Activated CD4-positive, alpha-beta T cell treated with anti-CD3 and anti-CD28 coated beads, Interleukin-2, Interleukin-4, amounts not matched to agents 100 ng/mL and 50 ng/mL, durations not matched to agents 16 hours and 8 hours (primary cell): ENCODE results near the gene LRRC31.

Experiments
- DNase-seq: peaks from one replicate; pipeline ENCODE4 v3.0.0-alpha.2; 2020; ENCODE audit warnings: low spot score

The LRRC31 gene

DNA sequence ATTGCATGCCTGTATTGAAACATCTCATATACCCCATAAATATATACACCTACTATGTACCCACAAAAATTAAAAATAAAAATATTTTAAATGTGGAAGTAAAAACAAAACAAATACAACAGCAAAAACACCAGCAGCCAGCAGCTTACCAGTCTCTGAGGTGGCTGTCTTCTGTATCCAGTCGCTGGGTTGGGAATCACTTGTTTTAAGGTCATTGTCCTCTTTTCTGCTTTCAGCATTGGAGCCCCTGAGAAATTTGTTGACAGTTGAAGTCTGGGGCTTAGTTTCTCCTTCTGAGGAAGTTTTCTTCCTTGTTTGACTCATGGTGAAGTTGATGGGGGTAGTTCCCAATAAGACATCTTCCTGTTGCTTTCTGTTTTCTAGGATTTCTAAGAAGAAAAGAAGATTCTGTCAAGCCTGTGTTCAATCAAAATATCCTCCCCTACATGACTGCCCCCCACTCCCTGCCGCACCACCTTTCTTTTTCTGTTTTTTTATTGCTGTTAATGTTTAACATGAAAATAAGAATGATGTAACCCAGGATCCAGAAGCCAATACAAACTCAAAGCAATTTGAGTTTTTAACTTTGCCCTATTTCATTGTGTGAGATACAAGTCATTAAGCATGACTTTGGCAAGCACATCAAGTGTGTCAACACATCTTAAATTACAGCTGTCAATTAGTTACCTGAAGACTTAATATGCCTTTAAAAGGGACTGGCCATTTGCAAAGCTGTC lies at the start of gene LRRC31:
Gene LRRC31 (minus strand): TSS at position 452 of the 737 bp plus-strand sequence. CDS start 128 bp downstream, at position 324.
- DNase-seq = no peak

DNA sequence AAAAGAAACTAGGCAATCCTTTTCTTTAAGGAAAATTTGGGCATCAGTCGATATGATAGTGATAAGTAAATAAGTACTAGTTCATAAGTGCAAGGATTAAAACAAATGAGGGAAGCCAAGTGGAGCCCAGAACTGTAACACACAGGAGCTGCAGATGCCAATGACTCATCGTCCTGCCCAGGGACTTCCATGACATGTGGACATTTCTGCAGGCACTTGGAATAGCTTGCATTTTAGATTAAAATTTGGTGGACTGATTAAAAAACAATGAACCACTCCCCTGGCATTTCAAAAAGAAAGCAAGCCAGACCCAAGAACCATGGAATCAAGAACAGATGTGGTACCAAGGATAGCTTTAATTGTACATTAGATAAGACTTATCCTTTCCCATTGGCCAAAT lies 44.6 kb upstream of the LRRC31 start:
- DNase-seq = no peak

DNA sequence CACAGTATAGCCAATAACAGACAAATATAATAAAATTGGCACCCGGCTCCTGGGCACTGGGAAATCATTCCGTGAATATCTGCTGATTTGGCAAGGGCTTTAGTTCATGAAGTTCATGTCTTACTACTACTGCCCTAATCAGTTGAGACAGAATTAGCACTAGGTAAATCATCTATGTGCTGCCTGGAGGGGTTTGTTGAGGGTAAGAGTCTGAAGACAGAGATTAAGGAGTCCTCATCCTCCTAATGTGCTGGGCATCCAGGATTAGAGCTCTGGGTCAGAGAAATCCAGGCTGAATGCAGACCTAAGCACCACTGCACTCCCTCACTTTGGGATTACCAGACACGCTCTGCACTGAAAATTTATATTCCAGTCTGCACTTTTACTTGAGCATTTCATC lies 43.6 kb upstream of the LRRC31 start:
- no peak for DNase-seq

DNA sequence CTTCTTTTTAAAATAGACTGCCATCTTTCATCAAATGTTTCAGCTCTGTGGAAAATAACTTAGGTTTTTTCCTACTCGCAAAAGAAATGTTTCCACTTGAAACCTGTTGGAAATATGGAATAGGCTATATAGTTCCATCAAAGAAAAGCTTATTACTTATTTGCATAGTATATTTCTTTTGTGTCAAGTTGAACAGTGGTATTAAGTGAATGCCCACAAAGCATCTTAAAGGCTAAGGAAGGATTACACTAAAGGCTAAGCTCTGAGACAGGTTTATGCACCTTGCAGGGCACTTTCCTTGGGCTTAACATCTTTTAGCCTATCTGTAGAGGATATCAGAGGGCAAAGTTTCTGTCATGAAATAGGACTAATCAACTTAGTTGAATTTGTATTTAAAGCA lies 41.5 kb upstream of the LRRC31 start, which contains the start of gene SAMD7:
Gene SAMD7 (plus strand): TSS at position 301 of the 400 bp plus-strand sequence. CDS start 7,927 bp downstream, outside the sequence.
- DNase-seq = no peak

DNA sequence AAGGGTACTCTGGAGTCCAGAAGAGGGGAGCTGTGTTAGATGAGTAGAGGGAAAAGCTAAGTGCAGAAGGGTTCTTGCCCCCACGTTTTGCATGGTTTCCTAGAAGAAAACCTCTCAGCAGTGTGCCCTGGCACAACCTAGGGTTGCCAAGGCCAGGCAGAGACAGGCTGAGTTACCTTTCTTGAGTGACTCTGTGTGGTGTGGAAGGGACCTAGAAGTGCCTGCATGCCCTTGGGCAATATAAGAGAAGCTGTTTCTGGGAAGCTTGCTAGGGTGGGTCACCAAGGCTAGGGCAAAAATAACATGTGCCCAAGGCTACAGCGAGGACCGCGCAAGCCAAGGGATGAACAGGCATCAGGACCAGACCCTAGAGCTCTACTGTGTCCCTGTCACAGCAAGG lies 38.2 kb upstream of the LRRC31 start:
- no peak for DNase-seq

DNA sequence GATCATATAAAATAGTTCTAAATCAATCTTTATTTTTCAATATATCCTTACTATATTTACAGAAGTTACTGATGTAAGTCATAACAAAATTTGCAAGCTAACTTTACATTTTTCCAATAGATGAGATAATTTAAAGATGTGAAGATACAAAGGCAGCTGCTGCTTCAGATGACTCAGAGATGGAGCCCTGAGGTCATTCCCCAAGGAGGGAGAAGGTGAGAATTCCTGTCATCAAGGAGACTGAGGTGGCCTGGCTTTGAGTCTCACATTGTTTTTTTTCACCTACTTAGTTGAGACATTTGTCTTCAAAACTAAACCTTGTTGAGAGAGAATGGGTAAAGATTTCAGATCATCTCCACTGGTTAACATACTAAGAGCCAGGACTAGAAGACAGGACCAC lies 37.7 kb upstream of the LRRC31 start:
- DNase-seq = no peak

DNA sequence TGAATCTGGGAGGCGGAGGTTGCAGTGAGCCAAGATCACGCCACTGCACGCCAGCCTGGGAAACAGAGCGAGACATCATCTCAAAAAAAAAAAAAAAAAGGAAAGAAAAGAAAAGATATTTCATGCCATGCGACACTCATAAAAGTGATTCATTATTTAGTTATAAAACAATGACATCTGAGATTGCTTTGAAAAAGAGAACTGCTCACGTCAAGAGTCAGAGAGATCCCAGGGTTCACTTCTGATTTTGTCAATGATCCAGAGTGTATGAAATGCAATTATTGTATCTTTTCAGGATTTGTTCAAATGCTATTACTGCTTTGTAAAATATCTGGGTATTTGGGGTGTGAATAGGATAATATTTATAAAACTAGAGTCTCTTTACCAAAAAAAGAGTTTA lies 35.7 kb upstream of the LRRC31 start:
- no peak for DNase-seq

DNA sequence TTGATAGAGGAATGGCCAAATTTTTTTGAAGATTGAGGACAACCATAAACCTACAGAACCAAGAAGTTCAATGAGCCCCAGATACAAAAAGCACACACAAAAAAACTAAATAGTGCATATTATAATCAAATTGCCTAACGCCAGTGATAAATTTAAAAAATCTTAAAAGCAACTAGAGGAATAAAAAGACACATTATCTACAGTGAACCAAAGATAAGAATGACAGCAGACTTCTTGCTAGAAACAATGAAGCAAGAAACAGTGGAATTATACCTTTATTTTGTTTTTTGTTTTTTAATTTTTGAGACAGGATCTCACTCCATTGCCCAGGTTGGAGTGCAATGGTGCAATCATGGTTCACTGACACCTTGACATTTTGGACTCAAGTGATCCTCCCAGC lies 31.7 kb upstream of the LRRC31 start:
- no peak for DNase-seq

DNA sequence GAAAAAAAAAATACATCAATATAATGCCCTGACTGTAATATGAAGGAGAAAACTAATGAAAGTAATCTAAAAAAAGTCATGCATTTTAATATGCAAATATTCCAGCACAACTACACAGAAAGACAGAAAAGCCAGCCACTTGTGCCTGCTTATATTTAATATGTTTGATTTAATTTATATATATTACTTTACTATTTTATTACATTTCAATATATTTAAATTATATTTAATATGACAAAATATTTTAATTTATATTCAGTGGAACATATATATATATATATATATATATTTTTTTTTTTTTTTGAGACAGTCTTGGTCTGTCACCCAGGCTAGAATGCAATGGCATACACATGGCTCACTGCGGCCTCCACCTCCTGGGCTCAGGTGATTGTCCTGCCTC lies 27.5 kb upstream of the LRRC31 start:
- no peak for DNase-seq

DNA sequence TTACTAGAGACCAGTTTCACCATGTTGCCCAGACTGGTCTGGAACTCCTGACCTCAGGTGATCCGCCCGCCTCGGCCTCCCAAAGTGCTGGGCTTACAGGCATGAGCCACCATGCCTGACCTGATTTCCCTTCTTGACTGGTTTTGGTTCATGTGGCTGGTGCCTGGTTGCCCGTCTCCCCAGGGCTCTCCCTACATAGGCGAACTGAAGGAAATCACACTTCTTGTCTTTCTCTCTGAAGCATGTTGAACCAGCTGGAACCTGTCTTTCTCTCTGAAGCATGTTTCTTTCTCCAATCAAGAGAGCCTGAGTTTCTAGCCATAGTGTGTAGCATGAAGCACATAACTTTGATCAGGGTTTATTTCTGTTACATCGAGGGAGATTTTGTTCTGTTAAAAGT lies 25.3 kb upstream of the LRRC31 start:
- no peak for DNase-seq

DNA sequence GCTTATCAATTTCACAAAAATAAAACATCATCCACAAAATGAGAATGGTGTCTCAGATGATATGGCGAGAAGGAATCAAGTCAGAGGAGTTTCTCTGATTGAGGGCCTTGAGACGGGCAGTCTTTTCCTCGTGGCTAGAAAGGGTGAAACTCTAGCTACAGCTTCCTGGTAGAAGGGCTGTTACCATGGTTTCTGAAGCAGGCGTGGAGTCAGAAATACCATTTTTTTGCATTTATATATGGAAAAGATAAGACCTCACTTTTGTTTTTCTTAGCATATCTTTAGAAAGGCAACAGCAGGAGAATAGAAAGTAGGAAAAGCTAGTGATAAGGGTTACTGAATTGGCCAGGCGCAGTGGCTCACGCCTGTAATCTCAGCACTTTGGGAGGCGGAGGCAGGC lies 24.4 kb upstream of the LRRC31 start:
- no peak for DNase-seq

DNA sequence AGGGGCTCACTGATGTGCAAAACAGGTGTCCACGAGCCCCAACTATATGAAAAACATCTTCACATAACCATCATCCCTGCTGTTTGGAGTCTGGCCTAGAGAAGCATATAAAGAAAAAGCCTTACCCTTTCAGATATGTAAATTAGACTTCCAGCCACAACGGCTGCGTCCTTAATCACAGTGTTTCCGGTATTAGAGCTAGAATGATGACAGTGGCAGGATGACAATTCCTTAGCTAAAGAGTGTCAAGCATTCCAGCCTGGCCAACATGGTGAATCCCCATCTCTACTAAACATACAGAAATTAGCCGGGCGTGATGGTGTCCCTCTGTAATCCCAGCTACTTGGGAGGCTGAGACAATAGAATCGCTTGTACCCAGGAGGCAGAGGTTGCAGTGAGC lies 22.2 kb upstream of the LRRC31 start:
- no peak for DNase-seq

DNA sequence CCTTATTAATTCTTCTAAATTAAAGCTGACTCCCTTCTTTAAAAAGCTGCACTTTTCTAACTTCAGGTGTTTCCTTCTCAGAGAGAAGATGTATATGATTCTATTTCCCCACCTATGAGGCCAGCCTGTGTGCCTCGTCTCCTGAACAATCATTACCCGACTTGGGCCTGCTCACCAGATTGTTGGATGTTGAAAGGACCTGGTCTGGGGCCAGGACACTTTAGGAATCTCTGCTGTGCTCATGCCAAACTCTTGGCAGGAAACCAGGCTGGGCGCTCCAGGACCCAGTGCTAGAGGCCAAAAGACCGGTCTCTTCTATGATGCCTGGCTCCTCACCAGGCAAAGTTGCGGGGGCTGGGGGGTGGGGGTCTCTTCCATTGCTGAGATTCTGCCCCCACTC lies 16.9 kb upstream of the LRRC31 start:
- DNase-seq = no peak

DNA sequence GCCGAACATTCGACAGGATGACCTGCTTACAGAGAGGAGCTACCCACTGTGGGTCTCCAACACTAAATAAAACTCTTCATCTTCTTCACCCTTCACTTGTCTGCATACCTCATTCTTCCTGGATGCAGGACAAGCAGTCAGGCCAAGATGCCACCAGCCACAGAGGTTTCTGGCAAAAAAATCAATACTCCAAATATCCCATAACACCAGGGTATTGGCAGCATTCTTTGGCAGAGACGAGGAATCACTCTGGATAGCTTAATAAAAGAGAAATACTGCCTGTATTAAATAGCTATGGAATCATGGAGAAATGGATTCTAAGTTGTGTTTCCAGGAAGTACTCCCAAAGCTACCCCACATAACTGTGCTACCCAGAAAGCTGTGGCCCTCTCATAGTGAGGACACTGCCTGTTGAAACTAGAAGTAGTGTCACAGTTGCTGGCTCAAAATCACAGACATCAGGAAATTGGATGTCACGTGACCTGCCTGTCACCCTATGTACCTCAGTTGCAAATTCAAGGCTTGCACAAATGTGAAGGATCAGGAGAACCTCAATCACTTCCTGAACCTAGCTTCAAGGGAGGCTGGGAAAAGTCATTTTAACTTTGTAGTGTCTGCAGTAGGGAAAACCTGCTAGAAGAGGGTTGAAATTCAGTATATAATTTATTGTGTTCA lies 11.0 kb upstream of the LRRC31 start:
- DNase-seq = no peak

DNA sequence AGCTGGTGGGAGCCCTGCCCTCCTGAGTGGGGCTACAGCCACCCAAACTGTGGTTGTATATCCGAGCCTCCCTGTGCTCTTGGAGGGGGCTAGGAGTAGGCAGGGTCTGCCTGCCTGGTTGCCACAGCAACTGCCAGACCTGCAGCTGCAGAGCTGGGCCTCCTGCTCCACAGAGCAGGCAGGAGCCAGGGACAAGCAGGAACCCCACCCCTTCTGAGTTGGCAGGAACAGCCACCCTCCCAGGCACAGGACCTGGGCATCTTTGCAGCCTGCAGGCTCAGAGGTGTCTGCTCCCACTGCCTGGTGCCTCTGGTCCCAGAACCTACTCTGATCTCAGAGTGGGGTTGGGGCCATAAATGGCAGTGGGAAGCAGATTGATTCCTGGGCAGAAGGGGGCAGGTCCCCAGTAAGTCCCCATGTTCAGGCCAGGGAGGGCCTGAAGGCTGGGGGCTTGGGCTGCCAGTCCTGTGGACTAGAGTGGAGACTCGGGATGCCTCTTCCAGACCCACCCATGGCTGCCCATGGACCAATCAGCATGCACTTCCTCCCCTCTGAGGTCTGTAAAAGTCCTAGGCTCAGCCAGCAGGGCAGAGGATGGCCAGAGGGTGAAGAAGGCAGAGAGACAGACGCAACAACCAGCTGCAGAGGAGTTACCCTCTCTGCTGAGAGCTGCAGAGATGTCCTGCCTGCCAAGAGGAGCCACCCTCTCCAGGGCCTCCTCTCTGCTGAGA lies 10.3 kb upstream of the LRRC31 start:
- DNase-seq = no peak

DNA sequence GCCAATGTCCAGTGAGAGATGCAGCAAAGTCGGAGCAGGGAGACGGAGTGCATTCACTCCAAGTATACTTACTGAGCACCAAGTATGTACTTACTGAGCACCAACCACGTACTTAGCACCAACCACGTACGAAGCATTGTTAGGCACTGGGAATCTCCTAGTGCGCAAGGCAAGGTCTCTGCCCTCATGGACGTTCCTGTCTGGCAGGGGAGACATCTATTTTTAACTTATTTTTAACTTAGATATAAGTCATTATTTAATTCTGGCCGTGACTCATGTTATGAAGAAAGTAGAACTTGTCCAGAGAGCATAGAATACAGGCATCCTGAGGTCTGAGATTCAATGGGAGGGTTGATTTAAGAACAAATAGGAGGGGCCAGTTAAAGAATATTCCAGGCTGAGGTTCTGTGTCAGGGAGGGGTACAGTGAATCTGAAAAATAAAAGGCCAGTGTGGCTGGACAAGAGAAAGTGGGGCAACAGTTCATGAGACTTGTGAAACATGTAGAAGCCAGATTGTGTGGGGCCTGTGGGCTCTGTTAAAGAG lies 9.3 kb upstream of the LRRC31 start:
- no peak for DNase-seq

DNA sequence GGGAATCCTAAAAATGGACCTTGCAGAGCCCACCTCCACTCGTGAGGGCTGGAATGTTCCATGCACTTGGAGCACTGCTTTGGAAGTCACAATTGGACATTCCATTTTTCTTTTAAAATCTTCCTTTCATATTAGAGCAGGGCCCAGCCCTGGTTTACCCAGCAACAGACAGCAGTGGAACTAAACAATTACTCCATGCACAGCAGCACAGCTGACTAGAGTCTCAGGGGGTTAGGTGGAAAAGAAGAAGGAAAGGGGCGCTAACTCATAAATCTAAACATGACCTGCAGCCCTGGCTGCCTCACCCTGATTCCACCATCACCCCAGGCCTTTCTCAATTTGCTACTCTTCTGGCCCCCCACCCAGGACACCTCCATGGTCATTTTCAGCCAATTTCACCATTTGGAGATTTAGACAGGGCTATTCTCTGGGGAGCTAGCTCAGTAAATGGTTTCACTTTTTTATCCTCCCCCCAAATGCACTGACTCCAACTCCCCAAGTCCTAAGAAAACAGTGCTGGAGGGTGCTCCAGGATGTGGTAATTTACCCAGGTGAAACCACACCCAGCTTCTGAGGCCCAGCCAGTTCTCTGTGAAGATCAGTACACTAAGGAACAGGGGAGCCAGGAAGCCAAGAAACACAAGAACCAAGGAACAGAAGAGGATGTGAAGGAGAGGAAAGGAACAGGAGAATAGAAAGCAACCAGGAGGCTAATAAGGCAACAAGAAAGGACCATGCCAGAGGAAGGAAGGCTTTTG lies 1.6 kb upstream of the LRRC31 start:
- DNase-seq = no peak

DNA sequence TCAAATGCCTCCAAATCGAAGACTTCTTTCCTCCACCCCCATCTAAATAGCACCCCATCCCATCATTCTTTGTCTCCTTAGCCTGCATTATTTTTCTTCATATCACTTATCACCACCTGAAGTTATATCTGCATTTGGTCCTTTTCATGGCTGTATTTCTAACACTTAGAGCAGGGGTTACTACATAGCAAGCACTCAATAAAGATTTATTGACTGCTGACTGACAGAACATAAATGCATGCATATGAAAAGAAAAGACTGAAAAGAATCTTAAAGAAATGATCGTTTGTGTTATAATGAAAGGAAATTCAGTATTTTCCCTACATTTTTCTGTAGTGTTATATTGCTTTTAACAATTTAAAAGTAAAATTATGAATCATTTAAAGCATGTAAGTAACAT lies 1.4 kb downstream of the LRRC31 start:
- no peak for DNase-seq

DNA sequence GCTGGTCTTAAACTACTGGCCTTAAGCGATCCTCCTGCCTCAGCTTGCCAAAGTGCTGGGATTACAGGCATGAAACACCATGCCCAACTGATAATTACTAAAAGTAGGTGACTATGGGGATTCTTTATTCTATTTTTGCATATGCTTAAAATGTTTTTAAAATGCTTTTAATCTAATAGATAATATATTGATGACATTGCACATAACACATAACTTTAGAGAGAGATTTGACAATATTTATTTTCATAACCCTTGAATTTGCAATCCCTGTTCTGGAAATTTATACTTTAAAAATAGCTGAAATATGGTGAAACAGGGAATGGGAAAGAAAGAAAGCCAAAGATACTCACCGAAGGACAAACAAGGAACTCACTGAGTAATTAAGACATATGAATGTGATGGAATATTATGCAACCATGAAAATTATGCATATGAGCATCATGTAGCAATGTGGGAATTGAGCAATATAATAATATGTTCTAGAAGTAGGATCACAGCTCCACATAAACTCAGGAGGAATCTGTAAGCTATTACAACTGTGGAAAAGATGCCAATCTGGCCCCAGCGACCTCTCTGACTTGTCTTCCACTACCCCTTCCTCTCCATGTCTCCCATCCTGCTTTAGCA lies 2.0 kb downstream of the LRRC31 start:
- DNase-seq = no peak

DNA sequence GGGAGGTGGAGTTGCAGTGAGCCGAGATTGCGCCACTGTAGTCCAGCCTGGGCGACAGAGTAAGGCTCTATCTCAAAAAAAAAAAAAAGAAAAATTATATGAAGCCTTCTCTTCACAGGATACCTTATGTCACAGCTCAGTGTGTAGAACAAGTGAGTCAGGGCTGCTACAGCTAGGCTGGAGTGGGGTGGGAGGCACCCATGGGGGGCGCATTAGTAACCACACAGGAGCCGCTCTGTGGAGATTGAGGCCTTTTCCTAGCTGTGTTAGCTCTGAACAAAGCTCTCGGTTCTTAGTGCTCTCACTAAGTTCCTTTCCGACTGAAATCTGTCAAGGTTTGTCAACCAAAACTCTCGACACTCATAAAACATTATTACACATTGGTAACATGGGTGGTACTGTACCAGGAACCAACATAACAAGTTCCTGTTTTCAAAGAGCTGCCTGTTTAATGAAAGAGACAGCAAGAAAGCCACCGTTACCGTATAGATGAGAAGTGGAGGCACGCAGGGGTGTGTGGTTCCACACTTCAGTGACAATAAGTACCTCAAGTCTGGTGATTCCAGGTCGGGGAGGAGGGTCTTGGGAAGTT lies 4.5 kb downstream of the LRRC31 start:
- no peak for DNase-seq

DNA sequence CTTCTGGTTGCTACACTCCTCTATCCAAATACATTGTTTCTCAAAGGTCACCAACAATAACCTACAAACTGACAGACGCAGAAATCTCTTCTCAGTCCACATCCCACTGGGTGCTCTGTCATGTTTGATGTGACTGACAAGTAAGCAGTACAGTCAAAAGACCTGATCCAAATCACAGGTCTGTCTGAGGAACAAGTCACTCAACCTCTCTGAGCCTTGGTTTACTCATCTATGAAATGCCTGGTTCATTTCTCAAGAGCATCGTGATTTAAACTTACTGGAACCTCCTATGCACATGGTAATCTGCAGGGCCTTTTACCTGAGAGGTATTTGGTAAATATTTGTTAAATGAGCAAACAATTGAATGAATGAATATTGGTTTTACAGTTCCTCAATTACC lies 5.5 kb downstream of the LRRC31 start:
- no peak for DNase-seq
